GM21423 (cell line): ENCODE results near the gene SLC39A6.
"Not testable (repeated sequence)": the region's sequence is repeated elsewhere in the genome, so short reads cannot be mapped to it uniquely, and the experiment has no call there.

ENCODE experiments used
- ATAC-seq: cut with Tn5 transposase; IDR thresholded peaks from one replicate; pipeline ENCODE4 v1.9.1; 2021; ENCODE audit warnings: mild to moderate bottlenecking, moderate library complexity; ENCODE audit not compliant: unreplicated experiment

The SLC39A6 gene

DNA sequence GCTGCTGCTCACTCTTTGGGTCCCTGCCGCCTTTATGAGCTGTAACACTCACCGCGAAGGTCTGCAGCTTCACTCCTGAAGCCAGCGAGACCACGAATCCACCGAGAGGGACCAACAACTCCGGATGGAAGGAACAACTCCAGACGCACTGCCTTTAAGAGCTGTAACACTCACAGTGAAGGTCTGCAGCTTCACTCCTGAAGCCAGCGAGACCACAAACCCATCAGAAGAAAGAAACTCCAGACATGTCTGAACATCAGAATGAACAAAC is 64.4 kb downstream of the SLC39A6 start:
- not testable (repeated sequence) for ATAC-seq

DNA sequence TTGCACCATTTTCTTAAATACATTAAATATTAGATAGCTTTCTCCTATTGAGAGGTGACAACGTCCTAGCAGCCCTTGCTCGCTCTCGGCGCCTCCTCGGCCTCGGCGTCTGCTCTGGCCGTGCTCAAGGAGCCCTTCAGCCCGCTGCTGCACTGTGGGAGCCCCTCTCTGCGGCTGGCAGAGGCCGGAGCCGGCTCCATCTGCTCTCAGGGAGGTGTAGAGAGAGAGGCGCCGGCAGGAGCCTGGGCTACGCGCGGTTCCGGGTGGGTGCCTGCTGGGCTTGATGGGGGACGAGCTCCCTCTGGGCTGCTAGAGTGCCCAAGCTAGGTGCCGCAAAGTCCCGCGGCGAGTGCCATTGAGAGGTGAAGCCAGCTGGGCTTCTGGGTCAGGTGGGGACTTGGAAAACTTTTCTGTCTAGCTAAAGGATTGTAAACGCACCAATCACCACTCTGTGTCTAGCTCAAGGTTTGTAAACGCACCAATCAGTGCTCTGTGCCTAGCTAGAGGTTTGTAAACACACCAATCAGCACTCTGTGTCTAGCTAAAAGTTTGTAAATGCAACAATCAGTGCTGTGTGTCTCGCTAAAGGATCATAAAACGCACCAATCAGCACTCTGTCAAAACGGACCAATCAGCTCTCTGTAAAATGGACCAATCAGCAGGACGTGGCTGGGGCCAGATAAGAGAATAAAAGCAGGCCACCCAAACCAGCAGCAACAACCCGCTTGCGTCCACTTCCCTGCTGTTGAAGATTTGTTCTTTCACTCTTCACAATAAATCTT is 64.9 kb downstream of the SLC39A6 start:
- no peak for ATAC-seq

DNA sequence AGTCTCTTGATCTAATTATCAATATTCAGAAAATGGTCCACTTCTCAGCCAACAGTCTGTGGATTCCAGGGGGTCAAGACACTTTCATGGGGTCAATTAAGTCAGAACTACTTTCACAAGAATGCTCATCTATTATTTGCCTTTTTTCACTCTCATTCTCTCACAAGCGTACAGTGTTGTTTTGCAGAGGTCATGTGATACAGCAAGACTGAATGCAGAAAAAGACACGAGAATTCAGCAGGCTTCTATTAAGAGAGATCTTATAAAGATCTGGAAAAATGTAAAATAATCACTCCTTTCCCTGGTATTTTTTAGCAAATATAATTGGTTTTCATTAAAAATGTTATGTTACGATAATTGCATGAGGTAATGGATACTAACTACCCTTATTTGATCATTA is 70.5 kb downstream of the SLC39A6 start:
- no peak for ATAC-seq
